ENCODE results near the gene COL27A1. TPM values are rescaled to one million over a fixed set of nuclear protein-coding genes. Genes with fewer than 3 reads are reported as not detected.

The COL27A1 gene
- total and polyA plus RNA-seq, 9 of the 15 experiments (the other 6 are each of a cell fraction or from before 2014, with no cell fraction given), result 0.07 TPM; not detected in 8

GRCh38 chr9:114289106-114289505, 133.8 kb downstream of the COL27A1 start (continued):
- TF ChIP-seq SIX5 (IDR thresholded peaks at IDR 0.05; ENCODE audit: borderline replicate concordance in 1 of 2, insufficient read depth in 1 of 2, low read depth in 1 of 2, low read length in 2 of 2), result no peak
- TF ChIP-seq POLR2A (conservative IDR thresholded peaks at IDR 0.05), result no peak
- no peak for TF ChIP-seq NCOA2 (IDR thresholded peaks at IDR 0.05; ENCODE audit: partially characterized antibody in 2 of 2)
- no peak for TF ChIP-seq ELF2 (CRISPR knock-in tag; IDR thresholded peaks at IDR 0.05)
- no peak for TF ChIP-seq PRDM10 (IDR thresholded peaks at IDR 0.05; ENCODE audit: partially characterized antibody)
- TF ChIP-seq HDAC2 (IDR thresholded peaks at IDR 0.05), result no peak

Measured in K562 (cell line).